HG03457 (cell line): ENCODE data around the gene ASIC5.
"Not testable (repeated sequence)": the region's sequence is repeated elsewhere in the genome, so short reads cannot be mapped to it uniquely, and the experiment has no call there.

ENCODE experiments used
- ATAC-seq: cut with Tn5 transposase; IDR thresholded peaks from one replicate; pipeline ENCODE4 v1.9.1; 2021; ENCODE audit warnings: moderate number of reproducible peaks; ENCODE audit not compliant: unreplicated experiment

Gene ASIC5

DNA sequence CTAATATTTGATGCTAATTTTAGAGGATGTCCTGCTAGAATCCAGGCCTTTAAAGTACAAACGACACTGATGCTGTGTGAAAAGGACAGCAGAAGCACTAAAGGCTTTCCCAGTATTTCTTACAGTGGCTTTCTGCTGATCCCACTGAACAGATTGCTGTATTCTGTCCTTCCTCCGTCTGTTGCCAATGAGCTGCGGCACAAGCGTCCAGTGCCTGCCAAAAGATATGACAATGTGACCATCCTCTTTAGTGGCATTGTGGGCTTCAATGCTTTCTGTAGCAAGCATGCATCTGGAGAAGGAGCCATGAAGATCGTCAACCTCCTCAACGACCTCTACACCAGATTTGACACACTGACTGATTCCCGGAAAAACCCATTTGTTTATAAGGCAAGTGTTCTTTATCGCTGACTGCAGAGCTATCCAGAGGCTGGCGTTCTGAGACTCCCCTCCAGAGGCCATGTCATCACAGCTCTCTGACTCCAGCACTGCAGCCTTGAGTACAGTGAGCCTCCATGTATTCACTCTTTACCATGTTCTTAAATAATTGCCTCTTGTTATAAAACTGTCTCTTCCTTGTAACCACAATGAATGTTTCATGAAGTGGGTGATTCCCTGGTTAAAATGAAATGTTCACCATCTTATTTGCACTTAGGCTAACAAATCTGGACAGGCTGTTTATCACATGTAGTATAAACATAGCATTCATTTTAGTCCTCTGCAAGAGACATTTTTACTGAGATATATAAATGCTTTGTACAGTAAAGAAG, 63.7 kb downstream of the ASIC5 start:
- no peak for ATAC-seq

DNA sequence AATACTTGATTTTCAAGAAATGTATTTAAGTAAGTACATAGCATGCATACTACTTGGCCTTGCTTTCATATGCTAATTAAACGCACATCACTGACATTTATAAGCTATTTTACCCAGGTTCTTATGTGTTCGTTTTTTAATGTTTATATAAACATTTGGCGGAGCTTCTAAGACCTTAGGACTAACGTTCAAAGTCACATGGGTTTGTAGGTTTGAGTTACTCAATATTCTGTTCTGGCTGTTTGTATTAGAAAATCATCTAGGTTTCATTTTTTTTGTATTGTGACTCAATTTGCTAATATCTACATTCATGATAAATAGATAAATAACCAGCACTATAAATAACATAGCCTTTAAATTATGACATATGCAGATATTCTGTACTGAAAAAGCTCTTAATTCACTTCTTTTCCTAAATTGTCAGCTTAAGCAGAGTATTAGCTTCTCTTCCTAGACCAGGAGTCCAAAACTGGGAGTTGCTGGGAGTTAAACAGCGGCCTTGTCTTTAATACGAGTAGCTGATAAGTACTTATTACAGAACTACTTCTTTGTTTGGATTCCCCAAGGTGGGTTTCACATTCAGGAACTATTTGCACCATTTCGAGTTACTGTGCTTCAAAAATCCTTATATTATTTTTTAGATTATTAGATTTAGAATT, 65.3 kb downstream of the ASIC5 start:
- no peak for ATAC-seq

DNA sequence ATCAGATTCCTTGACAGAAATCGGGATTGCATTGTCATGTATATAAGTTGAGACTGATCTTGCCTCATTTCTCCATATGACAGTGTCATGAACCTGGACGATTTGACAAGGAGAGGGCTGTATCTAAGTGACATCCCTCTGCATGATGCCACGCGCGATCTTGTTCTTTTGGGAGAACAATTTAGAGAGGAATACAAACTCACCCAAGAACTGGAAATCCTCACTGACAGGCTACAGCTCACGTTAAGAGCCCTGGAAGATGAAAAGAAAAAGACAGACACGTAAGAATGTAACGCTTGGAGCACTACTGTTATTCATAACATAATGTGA, 66.3 kb downstream of the ASIC5 start:
- no peak for ATAC-seq

DNA sequence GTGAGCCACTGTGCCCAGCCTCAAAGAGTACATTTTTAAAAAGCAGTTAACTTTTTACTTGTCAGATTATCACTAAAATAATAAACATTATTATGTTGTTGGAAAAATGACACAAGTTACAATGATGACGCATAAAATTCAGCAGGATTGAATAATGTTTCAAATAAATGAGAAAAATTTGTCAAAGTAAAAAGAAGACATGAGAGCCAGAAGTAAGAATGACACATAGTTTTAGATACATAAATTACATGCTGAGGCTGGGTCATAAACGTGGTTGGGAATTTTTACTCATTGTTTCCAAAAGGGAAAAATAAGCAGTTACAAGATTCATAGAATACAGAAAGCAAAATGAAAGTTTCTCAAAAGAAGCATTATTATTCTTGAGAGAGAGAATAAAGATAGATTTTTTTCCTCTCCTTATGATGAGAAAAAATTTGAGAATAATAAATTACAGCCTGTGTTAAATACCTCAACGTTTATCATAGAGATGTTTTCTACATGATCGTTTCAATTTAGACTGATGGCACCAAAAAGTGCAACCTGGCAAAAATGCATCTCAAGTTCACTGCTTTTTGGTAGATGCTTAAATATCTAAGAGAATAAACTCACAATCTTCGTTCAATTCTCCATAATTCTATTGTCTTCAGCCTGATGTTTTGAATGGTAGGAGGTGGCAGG, 66.8 kb downstream of the ASIC5 start:
- ATAC-seq, result no peak

DNA sequence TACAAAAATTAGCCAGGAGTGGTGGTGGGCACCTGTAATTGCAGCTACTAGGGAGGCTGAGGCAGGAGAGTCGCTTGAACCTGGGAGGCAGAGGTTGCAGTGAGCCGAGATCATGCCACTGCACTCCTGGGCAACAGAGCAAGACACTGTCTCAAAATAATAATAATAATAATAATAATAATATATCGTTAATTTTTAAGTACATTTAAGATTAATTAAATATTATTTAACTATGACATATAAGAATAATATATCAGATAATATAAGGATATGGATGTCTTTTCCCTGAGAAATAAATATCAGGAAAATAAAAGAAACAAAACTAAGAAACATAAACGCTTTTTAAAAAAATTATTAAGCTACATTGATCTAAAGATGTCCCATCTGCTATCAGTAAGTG, 68.5 kb downstream of the ASIC5 start:
- not testable (repeated sequence) for ATAC-seq

DNA sequence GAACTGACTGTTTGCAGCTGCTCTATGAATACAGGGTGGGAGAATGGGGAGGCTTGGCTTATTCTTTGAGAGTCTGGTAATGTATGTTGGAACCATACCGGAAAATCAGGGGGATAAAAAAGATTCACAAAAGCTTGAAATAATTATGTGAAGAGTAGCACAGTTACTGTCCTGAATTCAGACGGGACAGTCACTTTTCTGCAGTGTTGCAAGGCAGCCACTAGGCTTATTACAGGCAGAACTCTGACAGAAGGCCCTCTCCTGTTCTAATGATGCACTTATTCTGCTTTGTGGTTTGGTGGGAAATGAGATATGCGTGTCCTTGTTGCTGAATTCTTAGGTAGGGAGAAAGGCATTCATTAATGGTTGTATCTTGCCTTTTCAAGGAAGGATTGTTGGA, 70.1 kb downstream of the ASIC5 start:
- ATAC-seq, result peak; percentile 69

DNA sequence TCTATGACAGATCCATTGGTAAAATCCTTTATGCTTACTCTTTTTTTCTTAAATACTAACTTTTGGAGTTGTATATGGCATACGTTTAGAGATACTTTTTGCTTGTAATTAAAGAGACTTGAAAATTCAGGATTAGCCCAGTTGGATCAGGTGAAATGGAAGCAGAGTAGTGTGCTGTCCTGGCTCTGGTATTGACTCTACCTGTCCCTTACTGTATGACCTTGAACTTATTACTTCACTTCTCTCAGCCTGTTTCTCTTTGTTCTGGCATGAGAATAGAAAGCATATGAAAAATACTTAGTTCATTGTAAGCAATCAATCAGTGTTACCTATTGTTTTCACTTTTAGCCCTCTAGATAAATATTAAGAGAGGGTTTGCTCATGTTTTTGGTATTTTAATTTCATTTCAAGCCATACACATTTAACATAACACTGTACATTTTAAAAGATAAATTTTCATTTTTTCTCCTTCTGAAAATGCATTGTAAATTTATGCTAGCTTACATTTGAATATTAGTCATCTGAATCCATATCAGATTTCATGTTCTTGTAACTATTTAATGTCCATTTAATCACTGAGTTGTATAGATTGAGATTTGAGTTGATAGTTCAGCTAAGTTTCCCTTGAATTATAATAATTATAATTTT, 71.4 kb downstream of the ASIC5 start:
- ATAC-seq, result no peak

DNA sequence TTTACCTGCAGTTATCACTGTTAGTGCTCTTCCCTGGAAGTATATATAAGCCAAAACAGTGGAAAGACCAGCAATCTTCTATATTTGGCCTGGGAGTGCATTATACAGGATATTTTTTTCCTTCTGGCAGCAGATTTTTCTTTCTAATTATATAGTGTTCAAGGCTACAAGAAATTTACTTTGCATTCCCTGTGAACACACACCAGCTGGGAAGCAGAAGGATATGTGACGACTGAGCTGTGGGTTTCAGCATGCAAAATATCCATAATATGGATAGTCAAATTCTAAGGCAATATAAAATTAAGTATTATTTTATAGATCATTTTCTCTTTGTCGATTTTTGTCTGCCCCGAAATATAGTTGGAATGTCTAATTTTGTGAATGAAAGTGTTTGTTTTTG, 76.1 kb downstream of the ASIC5 start:
- ATAC-seq, result no peak

DNA sequence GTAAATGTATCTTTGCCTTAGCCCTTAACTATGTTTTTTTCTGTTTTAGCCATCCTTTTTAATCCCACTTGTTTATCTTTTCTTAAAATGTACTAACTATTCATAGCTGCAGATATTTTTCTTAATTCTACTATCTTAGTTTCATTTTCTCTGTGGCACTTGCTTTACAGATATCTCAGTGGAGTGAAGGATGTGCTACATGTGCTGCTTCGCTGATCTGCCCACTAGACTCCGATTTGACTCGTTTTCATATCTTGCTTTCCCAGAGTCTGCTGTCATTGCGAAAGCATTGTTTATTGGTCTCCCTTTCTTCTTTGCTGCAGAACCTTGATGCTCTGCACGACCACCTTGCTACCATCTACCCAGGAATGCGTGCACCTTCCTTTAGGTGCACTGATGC, 76.7 kb downstream of the ASIC5 start:
- ATAC-seq, result no peak

DNA sequence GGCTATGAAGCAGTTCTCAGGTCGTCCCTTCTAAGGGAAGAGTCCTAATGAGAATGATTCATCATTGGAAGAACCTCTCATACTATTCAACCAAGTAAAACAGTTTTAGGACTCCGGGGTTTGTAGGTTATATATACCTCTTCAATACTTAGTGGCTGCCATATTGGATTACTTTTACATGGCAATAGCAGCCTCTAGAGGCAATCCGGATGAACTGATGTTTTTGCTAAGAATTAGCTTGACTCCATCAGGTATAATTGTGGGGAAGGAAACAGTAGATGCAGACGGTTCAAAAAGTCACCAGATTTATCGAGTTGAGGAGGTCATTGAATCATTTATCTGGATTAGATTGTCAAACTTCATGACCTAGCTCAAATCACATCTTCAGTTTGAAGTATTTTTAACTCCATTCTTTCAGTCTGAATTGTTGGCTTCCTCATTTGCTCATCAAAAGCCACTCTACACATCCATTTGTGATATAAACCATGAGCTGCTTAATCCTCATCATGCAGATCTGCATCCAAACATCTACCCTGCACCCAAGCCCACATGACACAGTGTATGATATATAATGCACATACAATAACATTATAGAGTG, 78.9 kb downstream of the ASIC5 start:
- peak; percentile 95 for ATAC-seq

DNA sequence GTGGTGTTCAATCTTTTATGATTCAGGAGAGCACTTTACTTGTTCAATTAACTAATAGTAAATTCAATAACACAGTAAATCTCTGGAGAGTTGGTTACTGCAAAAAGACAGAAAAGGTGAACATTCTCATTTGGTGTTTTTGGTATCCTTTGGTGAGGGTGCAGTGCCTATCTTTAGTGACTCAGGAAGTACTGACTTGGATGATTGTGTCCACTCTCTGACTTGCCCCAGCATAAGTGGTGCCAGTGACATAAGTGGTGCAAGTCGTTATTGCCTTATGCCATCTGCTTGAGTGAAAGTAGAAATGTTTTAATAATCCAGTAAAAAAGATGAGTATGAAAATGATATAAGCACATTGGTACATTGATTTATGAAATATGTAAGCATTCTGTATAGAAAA, 80.2 kb downstream of the ASIC5 start:
- ATAC-seq, result no peak

DNA sequence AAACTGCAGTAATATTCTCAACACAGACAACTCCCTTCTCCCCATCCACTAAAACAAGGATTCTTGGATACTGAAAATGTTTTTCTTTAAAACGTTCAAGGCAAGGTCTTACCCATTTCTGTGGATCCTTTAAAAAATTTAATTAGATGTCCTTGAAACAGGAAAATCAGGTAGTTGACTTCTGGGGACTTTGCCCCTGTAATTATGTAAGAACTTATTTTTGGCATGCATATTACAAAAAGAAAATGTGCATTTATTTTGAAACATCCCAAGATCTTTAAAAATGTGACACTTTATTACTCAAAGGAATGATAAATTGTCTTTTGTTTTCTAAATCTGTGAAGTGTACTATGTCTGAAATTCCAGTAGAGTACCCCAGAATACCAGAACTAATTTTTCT, 81.4 kb downstream of the ASIC5 start:
- no peak for ATAC-seq

DNA sequence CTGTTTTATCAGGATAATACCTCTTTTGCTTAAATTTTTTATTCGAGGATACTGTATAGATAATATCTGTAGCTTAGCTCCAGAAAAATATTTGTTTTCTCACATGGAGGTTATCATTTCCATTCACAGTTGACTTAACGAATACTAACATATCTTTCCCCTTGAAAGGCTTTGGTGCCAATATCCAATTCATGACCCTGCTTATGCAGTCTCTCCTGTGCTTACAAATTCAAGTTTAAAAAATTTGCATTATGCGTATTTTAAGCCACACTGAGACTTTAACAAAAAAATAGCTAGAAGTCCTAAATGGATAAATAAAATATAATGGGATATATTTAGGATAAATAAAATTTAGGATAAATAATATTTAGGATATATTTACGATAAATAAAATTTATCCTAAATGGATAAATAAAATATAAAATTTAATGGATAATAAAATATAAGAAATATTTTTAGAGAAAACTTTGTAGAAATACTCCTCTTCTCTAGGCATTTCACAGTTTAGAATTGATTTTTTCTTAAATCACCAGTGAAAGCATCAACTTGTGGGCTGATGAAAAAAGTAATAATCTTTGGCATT, 84.7 kb downstream of the ASIC5 start:
- ATAC-seq, result no peak

DNA sequence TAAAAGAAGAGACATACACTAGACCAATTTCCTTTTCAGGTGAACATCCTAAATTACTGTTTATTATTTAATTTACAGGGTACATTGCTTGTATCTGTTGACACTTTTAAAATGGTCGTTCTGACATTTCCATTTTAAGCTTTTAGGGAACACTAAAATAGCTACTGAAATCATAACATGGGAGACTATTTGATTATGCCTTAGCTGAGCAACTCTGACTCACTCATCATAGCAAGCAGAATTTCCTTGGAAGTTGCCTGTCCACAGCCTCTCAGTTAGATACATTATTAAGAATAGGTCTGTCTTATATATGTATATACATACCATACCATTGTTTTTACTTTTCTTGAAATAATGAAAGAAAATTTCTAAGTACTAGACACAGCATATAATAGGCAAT, 85.3 kb downstream of the ASIC5 start:
- no peak for ATAC-seq
